Mucosa of descending colon (tissue), 3 donors: ENCODE results near the gene SREBF2. TPM values are rescaled to one million over a fixed set of nuclear protein-coding genes. Genes with fewer than 3 reads are reported as not detected.

Source experiments
- ATAC-seq: fragments of 200-7000 bp; cut with Tn5 transposase; one replicate; pipeline ENCODE4 v1.9.1; 2020; ENCODE audit warnings: mild to moderate bottlenecking, moderate library complexity
- DNase-seq, 3 donors: peaks; one replicate each; pipeline ENCODE4 v3.0.0-alpha.2; 2020
- H3K36me3 ChIP-seq: fragments of 200-600 bp; one replicate; pipeline ENCODE4 v1.8.0; 2021; ENCODE audit warnings: low read depth, mild to moderate bottlenecking
- H3K4me1 ChIP-seq: fragments of 200-600 bp; one replicate; pipeline ENCODE4 v1.8.0; 2021; ENCODE audit warnings: low read depth, mild to moderate bottlenecking
- H3K4me3 ChIP-seq: fragments of 200-600 bp; one replicate; pipeline ENCODE4 v1.8.0; 2021; ENCODE audit warnings: mild to moderate bottlenecking
- H3K9me3 ChIP-seq: fragments of 200-600 bp; one replicate; pipeline ENCODE4 v1.8.0; 2021; ENCODE audit warnings: mild to moderate bottlenecking
- CTCF ChIP-seq: fragments of 200-600 bp; IDR thresholded peaks from one replicate; pipeline ENCODE4 v1.8.0; 2022; ENCODE audit warnings: antibody characterized with exemption, mild to moderate bottlenecking
- intact Hi-C, 2 donors: fragments of 100-400 bp; cut with DNase I in 1 of 2; cut with micrococcal nuclease in 1 of 2; formaldehyde crosslinking; loops; one replicate each; pipeline versions ENCODE4 v1.11.0 to v1.11.1; 2022; cut with DNase I, micrococcal nuclease
- total RNA-seq, 3 donors: library from RNA; stranded (reverse); fragmentation: NEBNext Ultra II Directional in 2 of 3; extraction: Animal tissue kit (Norgen Biotek cat#: 25700) in 2 of 3; gene quantifications; one replicate each; pipeline versions ENCODE4 v1.2.1 to v1.2.4, GENCODE V29; 2021 to 2023
- donor health status: DM: no; HTN: no; CAD: no; lungs with moderate emphysema.
- donor health status: DM: no; HTN: no; CAD: no.
- donor health status: DM: no; HTN: yes; CAD: no.

Gene SREBF2
- total RNA-seq, 3 donors from 2014 or later, result 139 to 254 (median 169) TPM

- H3K4me1 ChIP-seq, result no peaks in the 10 kb centered on the region
- no peaks in the 10 kb centered on the region for H3K9me3 ChIP-seq
- TF ChIP-seq CTCF, result no peak
- H3K4me3 ChIP-seq, result no peak overlapping the region
- peaks cover 16% of the 10 kb centered on the region for H3K36me3 ChIP-seq
- DNase-seq, result no peak
- no peak for ATAC-seq
- intact Hi-C loops, result no loop called here
These were observed 52.2 kb downstream of the SREBF2 start for GRCh38 chr22:41885116-41885515.

- DNase-seq, result no peak
- no peaks in the 10 kb centered on the region for H3K9me3 ChIP-seq
- intact Hi-C loops, result no loop called here
- H3K36me3 ChIP-seq, result peaks cover 16% of the 10 kb centered on the region
- H3K4me3 ChIP-seq, result no peak overlapping the region
- no peaks in the 10 kb centered on the region for H3K4me1 ChIP-seq
- TF ChIP-seq CTCF, result no peak
- ATAC-seq, result no peak
These were observed 52.6 kb downstream of the SREBF2 start for GRCh38 chr22:41885516-41885915.

GRCh38 chr22:41888627-41889200, 55.8 kb downstream of the SREBF2 start:
- intact Hi-C loops, result no loop called here
- Histone ChIP-seq H3K4me3 (no peak overlapping the region), H3K9me3 (no peaks in the 10 kb centered on the region), H3K4me1 (no peaks in the 10 kb centered on the region), H3K36me3 (peaks cover 16% of the 10 kb centered on the region)
- DNase-seq, result no peak
- ATAC-seq, result no peak
- no peak for TF ChIP-seq CTCF

- DNase-seq (no peak), ATAC-seq (no peak)
- Histone ChIP-seq H3K36me3 (peaks cover 5% of the 10 kb centered on the region), H3K4me1 (no peaks in the 10 kb centered on the region), H3K9me3 (no peaks in the 10 kb centered on the region), H3K4me3 (no peak overlapping the region)
- intact Hi-C loops, result no loop called here
- no peak for TF ChIP-seq CTCF
These were observed 58.5 kb downstream of the SREBF2 start for GRCh38 chr22:41891407-41891806.

- ATAC-seq (no peak), DNase-seq (no peak)
- intact Hi-C loops, result no loop called here
- Histone ChIP-seq H3K4me1 (no peaks in the 10 kb centered on the region), H3K4me3 (no peak overlapping the region), H3K9me3 (no peaks in the 10 kb centered on the region), H3K36me3 (peaks cover 2% of the 10 kb centered on the region)
- TF ChIP-seq CTCF, result no peak
These were observed 59.8 kb downstream of the SREBF2 start for GRCh38 chr22:41892721-41893120.
